T-helper 1 cell (primary cell): ENCODE data around the gene SNCA.

Experiments used
- DNase-seq, 5 donors: peaks; one replicate each; pipeline ENCODE4 v3.0.0-alpha.2; 2012 to 2020

SNCA gene

DNA sequence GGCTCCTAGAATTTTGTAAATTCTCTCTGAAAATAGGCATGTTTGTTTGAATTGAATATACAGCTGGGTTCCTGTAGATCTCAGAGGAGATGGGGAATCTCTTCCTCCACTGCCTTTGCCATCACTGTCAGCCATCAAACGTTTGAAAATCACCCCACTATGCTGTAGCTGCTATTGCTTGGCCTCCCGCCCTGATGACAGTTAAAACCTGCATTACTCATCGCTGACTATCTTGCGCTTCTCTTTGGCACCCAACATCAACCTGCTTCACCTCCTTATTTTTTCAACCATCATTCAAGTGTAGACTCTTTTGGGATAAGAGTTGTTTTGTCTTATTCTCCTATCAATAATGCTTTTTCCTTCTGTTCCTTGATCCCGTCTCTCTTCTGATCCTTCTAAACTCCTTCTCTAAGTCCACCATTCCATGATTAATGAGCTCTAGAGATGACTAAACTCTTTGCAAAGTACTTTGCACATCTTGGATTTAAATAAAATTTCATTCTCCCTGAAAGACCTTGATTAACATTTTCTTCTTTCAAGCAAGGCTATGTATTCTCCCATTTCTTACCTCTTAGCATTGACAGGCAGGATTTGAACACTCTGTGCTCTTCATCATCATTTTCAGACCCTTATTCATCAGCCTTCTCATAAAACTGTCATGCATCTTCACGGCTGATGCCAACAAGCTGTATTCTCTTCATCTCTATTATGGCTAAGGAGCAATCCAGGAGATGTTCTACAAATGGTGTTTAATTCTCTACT, 133.0 kb downstream of the SNCA start:
- DNase-seq, result no peak

DNA sequence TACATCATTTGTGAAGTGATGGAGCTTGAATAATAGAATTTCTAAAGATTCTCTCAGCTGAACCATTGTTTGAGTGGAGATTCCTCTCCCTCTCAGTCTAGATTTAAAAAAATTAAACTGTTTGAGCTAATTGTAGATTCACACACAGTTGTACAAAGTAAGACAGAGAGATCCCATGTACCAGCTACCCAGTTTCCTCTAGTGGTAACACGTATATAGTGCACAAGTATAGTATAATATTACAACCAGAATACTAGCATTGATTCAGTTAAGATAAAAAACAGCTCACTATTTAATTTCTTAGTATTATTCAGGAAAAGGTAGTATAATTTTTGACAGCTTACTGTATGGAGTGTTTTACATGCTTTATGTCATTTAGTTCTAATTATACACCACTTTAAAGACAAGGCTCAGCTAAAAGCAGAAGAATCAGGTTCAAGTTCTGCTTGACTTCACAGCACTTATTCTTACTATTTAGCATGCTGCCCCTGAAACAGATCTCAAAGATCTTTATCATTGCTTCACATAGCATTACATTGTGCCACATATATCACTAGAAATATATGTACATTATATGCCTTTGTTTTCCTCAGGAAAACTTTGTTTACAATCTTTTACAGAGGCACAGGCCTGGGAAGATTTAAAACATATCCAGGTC, 136.1 kb downstream of the SNCA start:
- no peak for DNase-seq

DNA sequence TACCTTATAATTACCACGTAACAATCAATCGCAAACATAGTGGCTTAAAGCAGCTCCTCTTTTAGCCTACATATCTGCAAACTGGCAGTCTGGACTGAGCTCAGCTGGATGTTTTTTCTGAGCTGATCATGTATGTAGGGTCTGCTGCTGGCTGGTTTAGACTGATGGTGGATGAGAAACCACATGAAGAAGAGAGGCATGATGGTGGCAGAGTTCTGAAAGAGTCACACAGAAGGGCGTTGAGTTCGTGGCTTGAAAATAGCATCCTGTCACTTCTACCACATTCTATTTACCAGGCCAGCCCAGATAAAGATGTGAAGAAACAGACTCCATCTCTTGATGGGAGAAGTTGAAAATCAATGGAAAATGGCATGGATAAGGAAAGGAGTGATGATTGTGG, 151.3 kb downstream of the SNCA start:
- no peak for DNase-seq

DNA sequence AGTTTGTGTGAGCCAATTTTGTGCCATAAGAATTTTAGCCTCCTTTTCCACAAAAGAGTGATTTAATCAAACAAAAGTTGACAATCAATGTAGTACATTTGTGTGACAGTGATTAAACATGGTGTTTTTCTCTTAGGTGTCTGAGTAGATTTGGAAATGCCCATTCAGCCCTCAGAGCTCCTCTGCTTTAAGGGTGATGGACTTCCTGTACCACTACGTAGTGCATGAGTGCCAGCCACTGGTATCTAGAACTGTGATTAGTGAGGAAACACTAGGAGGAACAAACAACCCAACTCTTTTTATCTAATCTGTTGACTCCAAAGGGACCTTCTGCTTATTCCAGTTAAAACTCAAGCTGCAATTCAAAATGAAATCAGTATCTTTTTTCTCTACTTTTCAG, 151.7 kb downstream of the SNCA start:
- DNase-seq, result no peak

DNA sequence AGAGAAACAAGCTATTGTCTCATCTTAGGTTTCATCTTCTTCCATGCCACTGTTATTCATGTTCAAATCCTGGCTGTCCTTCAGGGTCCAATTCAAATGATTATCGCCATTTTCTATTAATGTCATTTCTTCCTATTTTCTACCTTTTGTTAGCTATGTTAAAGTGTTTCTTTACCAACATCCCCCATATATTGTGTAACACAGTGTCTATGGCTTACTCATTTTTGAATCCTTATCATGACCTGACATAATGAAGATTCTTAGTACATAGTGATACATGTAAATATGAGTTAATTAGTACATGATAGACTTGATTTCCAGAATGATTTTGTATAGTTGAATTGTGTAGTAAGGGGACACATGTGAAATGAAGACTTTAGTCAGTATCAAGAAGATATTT, 152.4 kb downstream of the SNCA start:
- no peak for DNase-seq

DNA sequence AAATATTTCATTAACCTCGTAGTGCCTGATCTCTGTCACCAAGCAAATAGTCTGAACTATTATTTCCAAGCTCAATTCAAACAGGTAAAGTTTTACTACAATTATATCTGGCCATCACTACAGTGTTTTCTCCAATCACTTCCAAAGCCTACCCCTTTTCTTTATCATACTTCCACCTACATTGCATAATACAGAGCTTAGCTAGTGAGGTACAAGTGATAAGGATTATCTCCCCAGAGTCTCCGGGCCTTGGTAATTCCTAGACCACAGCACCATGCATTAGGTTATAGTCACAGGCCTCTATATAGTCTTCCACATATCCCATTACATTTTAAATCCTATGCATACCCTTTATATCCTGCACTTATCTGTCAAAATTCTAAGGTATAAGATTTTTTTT, 154.2 kb downstream of the SNCA start:
- DNase-seq, result no peak

DNA sequence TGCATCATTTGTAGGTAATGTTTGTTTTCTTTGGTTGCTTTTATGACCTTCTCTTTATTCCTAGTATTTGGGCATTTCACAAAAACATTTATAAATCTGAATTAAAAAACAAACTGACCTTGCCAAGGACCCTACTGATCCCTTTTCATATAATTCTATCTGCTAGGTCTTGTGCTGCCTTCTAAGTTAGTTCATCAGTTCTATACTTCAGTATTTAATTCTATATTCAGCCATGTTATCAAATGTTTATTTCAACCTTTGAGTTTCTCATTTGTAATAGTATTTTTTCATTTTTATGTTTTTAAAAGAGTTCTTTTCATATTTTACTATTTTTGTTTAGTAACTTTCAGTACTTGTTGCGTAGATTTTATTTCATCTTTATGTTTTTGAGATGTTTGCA, 155.3 kb downstream of the SNCA start:
- DNase-seq, result no peak

DNA sequence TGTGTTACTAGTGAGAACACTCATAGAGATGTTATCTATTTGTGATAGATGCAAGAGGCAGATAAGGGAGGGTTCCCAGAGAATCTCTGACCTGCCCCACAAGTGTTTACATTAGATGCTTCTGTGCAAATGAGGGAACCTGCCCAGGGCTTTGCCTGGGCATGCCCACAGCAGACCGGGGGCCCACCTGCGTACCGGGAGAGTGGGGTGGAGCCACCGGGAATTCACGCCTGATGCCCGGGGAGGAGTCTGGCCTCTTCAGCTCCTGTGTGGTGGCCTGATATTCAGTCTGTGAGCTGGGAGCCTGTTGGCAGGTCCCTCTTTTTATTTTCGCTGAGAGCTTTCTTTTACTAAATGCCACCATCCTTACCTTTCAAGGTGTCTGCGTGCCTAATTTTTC, 155.7 kb downstream of the SNCA start:
- no peak for DNase-seq

DNA sequence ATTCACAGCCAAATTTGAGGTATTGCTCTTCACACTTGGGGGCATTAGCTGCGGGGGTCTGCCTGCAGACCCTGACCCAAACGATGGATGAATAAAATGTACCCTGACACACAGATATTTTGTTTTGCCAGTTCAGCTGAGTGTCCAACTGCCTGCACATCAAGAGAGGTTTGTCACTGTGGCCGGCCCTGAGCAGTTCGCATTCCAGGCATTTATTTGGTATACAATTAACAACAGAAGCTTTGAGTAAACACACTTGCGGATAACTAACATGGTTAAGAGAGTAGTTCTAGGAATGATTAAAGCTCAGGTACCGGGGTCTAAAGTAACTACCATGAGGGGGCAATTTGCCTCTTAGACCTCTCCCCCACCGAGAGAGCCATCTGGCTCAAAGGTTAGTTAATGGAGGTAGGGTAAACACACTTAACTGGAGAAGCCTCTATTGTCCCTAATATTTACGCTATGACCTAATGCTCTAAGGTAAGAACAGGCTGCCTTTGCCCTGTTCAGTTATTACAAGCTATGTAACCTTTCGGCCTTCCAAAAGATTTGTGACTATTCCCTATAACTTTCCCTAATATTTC, 162.0 kb downstream of the SNCA start:
- DNase-seq, result no peak
